CD14-positive monocyte (primary cell): ENCODE data around the gene TBX15. TPM values are rescaled to one million over a fixed set of nuclear protein-coding genes. Genes with fewer than 3 reads are reported as not detected.

Experiments used
- DNase-seq, 3 donors: peaks; one replicate each; pipeline ENCODE4 v3.0.0-alpha.2; 2011 to 2022
- H2AFZ ChIP-seq: 2 replicates; pipeline ENCODE4 v1.6.0; 2012; ENCODE audit warnings: mild to moderate bottlenecking, low read depth, low read length, inconsistent platforms; ENCODE audit not compliant: insufficient read depth, poor library complexity, severe bottlenecking
- H3K27ac ChIP-seq, 2 donors: 1 replicate in 1 of 2; 2 replicates in 1 of 2; pipeline ENCODE4 v1.5.1; 2012 to 2013; ENCODE audit warnings: low read length in 2 of 2, control low read depth in 1 of 2, inconsistent platforms in 1 of 2, low read depth in 1 of 2, mild to moderate bottlenecking in 1 of 2
- H3K27me3 ChIP-seq, 2 donors: one replicate each; pipeline versions ENCODE4 v1.6.0 to v1.6.1; 2011 to 2013; ENCODE audit warnings: low read length in 2 of 2; ENCODE audit not compliant: control insufficient read depth in 2 of 2, insufficient read depth in 2 of 2
- H3K36me3 ChIP-seq, 2 donors: replicated peaks in 1 of 2; 1 replicate in 1 of 2; 2 replicates in 1 of 2; pipeline versions ENCODE4 v1.5.1 to v1.6.1; 2012 to 2013; ENCODE audit warnings: low read length in 2 of 2, control low read depth in 1 of 2, inconsistent platforms in 1 of 2, mild to moderate bottlenecking in 1 of 2; ENCODE audit not compliant: insufficient read depth in 2 of 2, control insufficient read depth in 1 of 2
- H3K4me1 ChIP-seq, 2 donors: 1 replicate in 1 of 2; 2 replicates in 1 of 2; pipeline versions ENCODE4 v1.5.1 to v1.6.1; 2012 to 2013; ENCODE audit warnings: low read length in 2 of 2, control low read depth in 1 of 2, inconsistent platforms in 1 of 2, mild to moderate bottlenecking in 1 of 2, moderate library complexity in 1 of 2; ENCODE audit not compliant: insufficient read depth in 2 of 2, control insufficient read depth in 1 of 2
- H3K4me2 ChIP-seq: replicated peaks from 2 replicates; pipeline ENCODE3; 2012; ENCODE audit warnings: low read length, moderate library complexity, mild to moderate bottlenecking; ENCODE audit not compliant: poor library complexity, severe bottlenecking; ENCODE audit errors: extremely low read depth
- H3K4me3 ChIP-seq, 3 experiments: fragments of 200-600 bp in 1 of 3; sonication (generic) in 1 of 3; replicated peaks in 1 of 3; 1 replicate in 2 of 3; 2 replicates in 1 of 3; pipeline ENCODE4 v1.5.1; 2011 to 2013; ENCODE audit warnings: low read length in 3 of 3, mild to moderate bottlenecking in 3 of 3, control low read depth in 2 of 3, low read depth in 2 of 3, inconsistent platforms in 1 of 3, moderate library complexity in 1 of 3
- H3K79me2 ChIP-seq: 2 replicates; pipeline ENCODE4 v1.6.0; 2012; ENCODE audit warnings: mild to moderate bottlenecking, control low read depth, inconsistent platforms, low read length, moderate library complexity; ENCODE audit not compliant: insufficient read depth
- H3K9ac ChIP-seq: 2 replicates; pipeline ENCODE4 v1.6.0; 2017; ENCODE audit warnings: low read length, mild to moderate bottlenecking; ENCODE audit not compliant: insufficient read depth, poor library complexity, severe bottlenecking
- H3K9me3 ChIP-seq, 2 donors: replicated peaks in 1 of 2; 1 replicate in 1 of 2; 2 replicates in 1 of 2; pipeline versions ENCODE4 v1.5.1 to v1.6.1; 2012 to 2013; ENCODE audit warnings: low read length in 2 of 2, control low read depth in 1 of 2; ENCODE audit not compliant: control insufficient read depth in 1 of 2, insufficient read depth in 1 of 2
- H4K20me1 ChIP-seq: 2 replicates; pipeline ENCODE4 v1.6.0; 2012; ENCODE audit warnings: mild to moderate bottlenecking, low read length, control low read depth, moderate library complexity; ENCODE audit not compliant: insufficient read depth
- H3K27ac Mint-ChIP-seq, 7 donors: one replicate each; pipeline ENCODE4 v1.8.0; 2020; ENCODE audit warnings: mild to moderate bottlenecking in 7 of 7, mixed read lengths in 7 of 7, moderate library complexity in 6 of 7, inconsistent platforms in 2 of 7
- H3K27me3 Mint-ChIP-seq, 3 donors: one replicate each; pipeline ENCODE4 v1.8.0; 2021 to 2022; ENCODE audit warnings: low read depth in 3 of 3, mild to moderate bottlenecking in 3 of 3, mixed read lengths in 3 of 3, moderate library complexity in 3 of 3, inconsistent platforms in 1 of 3
- H3K36me3 Mint-ChIP-seq, 2 donors: one replicate each; pipeline ENCODE4 v1.8.0; 2020; ENCODE audit warnings: mixed read lengths in 2 of 2, inconsistent platforms in 1 of 2, mild to moderate bottlenecking in 1 of 2
- H3K4me1 Mint-ChIP-seq: one replicate; pipeline ENCODE4 v1.8.0; 2020; ENCODE audit warnings: mild to moderate bottlenecking, mixed read lengths
- H3K4me3 Mint-ChIP-seq, 2 donors: one replicate each; pipeline ENCODE4 v1.8.0; 2020; ENCODE audit warnings: mild to moderate bottlenecking in 2 of 2, mixed read lengths in 2 of 2, moderate library complexity in 1 of 2
- H3K9me3 Mint-ChIP-seq, 7 donors: one replicate each; pipeline ENCODE4 v1.8.0; 2020 to 2022; ENCODE audit warnings: mixed read lengths in 7 of 7, mild to moderate bottlenecking in 6 of 7, moderate library complexity in 6 of 7, inconsistent platforms in 2 of 7
- CTCF ChIP-seq: fragments of 200-600 bp; IDR thresholded peaks from one replicate; pipeline ENCODE4 v1.8.0; 2022; ENCODE audit warnings: antibody characterized with exemption, mild to moderate bottlenecking
- WGBS: methylation state at CpG from one replicate; pipeline ENCODE4 v1.1.5; 2013; ENCODE audit warnings: missing lambda C conversion rate; ENCODE audit not compliant: insufficient coverage; 5-methylcytosine and 5-hydroxymethylcytosine counted together
- intact Hi-C, 2 donors: fragments of 100-400 bp; cut with micrococcal nuclease; formaldehyde crosslinking; loops; one replicate each; pipeline versions ENCODE4 v1.15.0 to v1.15.1; 2023
- polyA plus RNA-seq, 3 donors: library from polyadenylated mRNA; depleted of rRNA in 1 of 3; unstranded in 2 of 3; stranded (reverse) in 1 of 3; fragments of 300-500 nt in 2 of 3; fragments of >200 nt in 1 of 3; fragmentation: Illumina TruSeq in 2 of 3; gene quantifications; 1 replicate in 2 of 3; 2 replicates in 1 of 3; pipeline ENCODE4 v1.2.3, GENCODE V29; 2012 to 2021

Gene TBX15
- polyA plus RNA-seq, 3 donors = not detected

- no peak overlapping the region for H2AFZ ChIP-seq
- intact Hi-C loops = no loop called here
- H3K36me3 ChIP-seq = no peaks in the 10 kb centered on the region
- H3K9me3 Mint-ChIP-seq = peaks cover 0 to 3% (median 0%) of the 10 kb centered on the region in 7 donors
- H3K79me2 ChIP-seq = no peaks in the 10 kb centered on the region
- no peak overlapping the region for H3K4me3 ChIP-seq
- H3K27me3 ChIP-seq = no peaks in the 10 kb centered on the region
- no peak overlapping the region for H3K27ac Mint-ChIP-seq
- no peak overlapping the region for H3K4me3 Mint-ChIP-seq
- no peak overlapping the region for H3K9ac ChIP-seq
- no peaks in the 10 kb centered on the region for H4K20me1 ChIP-seq
- no peaks in the 10 kb centered on the region for H3K9me3 ChIP-seq
- no peak for DNase-seq
- no peaks in the 10 kb centered on the region for H3K4me1 Mint-ChIP-seq
- H3K27me3 Mint-ChIP-seq = peaks cover 0 to 8% (median 7%) of the 10 kb centered on the region in 3 donors
- WGBS = no CpG with 5 or more reads among the region's 2 CpGs
- no peaks in the 10 kb centered on the region for H3K4me1 ChIP-seq
- no peak for TF ChIP-seq CTCF
- H3K4me2 ChIP-seq = no peak overlapping the region
- no peak overlapping the region for H3K27ac ChIP-seq
- H3K36me3 Mint-ChIP-seq = no peaks in the 10 kb centered on the region
Measured at GRCh38 chr1:118963138-118963455, 25.0 kb downstream of the TBX15 start.

- no peaks in the 10 kb centered on the region for H3K27me3 ChIP-seq
- no peaks in the 10 kb centered on the region for H3K79me2 ChIP-seq
- no peaks in the 10 kb centered on the region for H3K4me1 ChIP-seq
- intact Hi-C loops = no loop called here
- Mint-ChIP-seq H3K27me3 (peaks cover 0 to 8% (median 8%) of the 10 kb centered on the region in 3 donors), H3K27ac (no peak overlapping the region), H3K4me1 (no peaks in the 10 kb centered on the region), H3K9me3 (peaks cover 0 to 5% (median 1%) of the 10 kb centered on the region in 7 donors), H3K36me3 (no peaks in the 10 kb centered on the region), H3K4me3 (no peak overlapping the region)
- TF ChIP-seq CTCF = no peak
- DNase-seq = no peak
- no peak overlapping the region for H3K9ac ChIP-seq
- H3K27ac ChIP-seq = no peak overlapping the region
- H4K20me1 ChIP-seq = no peaks in the 10 kb centered on the region
- H3K4me2 ChIP-seq = no peak overlapping the region
- H2AFZ ChIP-seq = no peak overlapping the region
- H3K36me3 ChIP-seq = no peaks in the 10 kb centered on the region
- H3K4me3 ChIP-seq = no peak overlapping the region
- H3K9me3 ChIP-seq = no peaks in the 10 kb centered on the region
- WGBS = no CpG with 5 or more reads among the region's 2 CpGs
Measured at GRCh38 chr1:118961156-118961555, 27.0 kb downstream of the TBX15 start.
